ENCODE measurements around the gene CNTN2. TPM values are rescaled to one million over a fixed set of nuclear protein-coding genes. Genes with fewer than 3 reads are reported as not detected.

CNTN2 gene
- polyA plus RNA-seq, 4 donors, result under 0.01 to 1.7 (median 0.35) TPM; not detected in 1

- Histone ChIP-seq H3K4me3 (ENCODE audit: low read depth in 1 of 3, low read length in 3 of 3) (no peak overlapping the region), H3K27ac (ENCODE audit: low read depth in 1 of 3, low read length in 2 of 3) (no peak overlapping the region), H3K9me3 (ENCODE audit: control insufficient read depth in 2 of 2, insufficient read depth in 1 of 2, low read depth in 1 of 2, low read length in 1 of 2) (no peaks in the 10 kb centered on the region), H3K27me3 (ENCODE audit: control insufficient read depth in 3 of 3, insufficient read depth in 3 of 3, low read length in 3 of 3) (no peaks in the 10 kb centered on the region), H3K36me3 (ENCODE audit: control insufficient read depth in 3 of 3, insufficient read depth in 2 of 3, low read depth in 1 of 3, low read length in 3 of 3) (no peaks in the 10 kb centered on the region), H3K4me1 (ENCODE audit: control insufficient read depth in 3 of 3, insufficient read depth in 2 of 3, low read depth in 1 of 3, low read length in 2 of 3) (peaks cover 0 to 6% (median 0%) of the 10 kb centered on the region in 3 donors)
- FAIRE-seq (no peak), DNase-seq (peak; percentile 14 to 29)
- 16 to 47% (median 40%) methylated on average over 10 of the region's 10 CpGs for WGBS, 3 donors
Observed at GRCh38 chr1:205003358-205004131, 39.5 kb upstream of the CNTN2 start.

GRCh38 chr1:205004351-205004750 is 38.7 kb upstream of the CNTN2 start:
- no peaks in the 10 kb centered on the region for H3K9me3 ChIP-seq (ENCODE audit: control insufficient read depth in 2 of 2, insufficient read depth in 1 of 2, low read depth in 1 of 2, low read length in 1 of 2)
- H3K27ac ChIP-seq (ENCODE audit: low read depth in 1 of 3, low read length in 2 of 3), result no peak overlapping the region
- WGBS, 3 donors, result 52 to 75% (median 57%) methylated on average over 3 of the region's 3 CpGs
- H3K4me3 ChIP-seq (ENCODE audit: low read depth in 1 of 3, low read length in 3 of 3), result no peak overlapping the region
- no peaks in the 10 kb centered on the region for H3K36me3 ChIP-seq (ENCODE audit: control insufficient read depth in 3 of 3, insufficient read depth in 2 of 3, low read depth in 1 of 3, low read length in 3 of 3)
- DNase-seq (no peak), FAIRE-seq (no peak)
- H3K4me1 ChIP-seq (ENCODE audit: control insufficient read depth in 3 of 3, insufficient read depth in 2 of 3, low read depth in 1 of 3, low read length in 2 of 3), result peaks cover 0 to 6% (median 0%) of the 10 kb centered on the region in 3 donors
- no peaks in the 10 kb centered on the region for H3K27me3 ChIP-seq (ENCODE audit: control insufficient read depth in 3 of 3, insufficient read depth in 3 of 3, low read length in 3 of 3)

- WGBS, 3 donors, result 80 to 89% (median 82%) methylated on average over 8 of the region's 8 CpGs
- FAIRE-seq (no peak), DNase-seq (no peak)
Observed at GRCh38 chr1:205008896-205009295, 34.1 kb upstream of the CNTN2 start.

GRCh38 chr1:205009670-205010069 is 33.3 kb upstream of the CNTN2 start:
- no peak overlapping the region for H3K27ac ChIP-seq (ENCODE audit: low read depth in 1 of 3, low read length in 2 of 3)
- H3K27me3 ChIP-seq (ENCODE audit: control insufficient read depth in 3 of 3, insufficient read depth in 3 of 3, low read length in 3 of 3), result no peaks in the 10 kb centered on the region
- no peaks in the 10 kb centered on the region for H3K9me3 ChIP-seq (ENCODE audit: control insufficient read depth in 2 of 2, insufficient read depth in 1 of 2, low read depth in 1 of 2, low read length in 1 of 2)
- FAIRE-seq (no peak), DNase-seq (no peak)
- H3K4me1 ChIP-seq (ENCODE audit: control insufficient read depth in 3 of 3, insufficient read depth in 2 of 3, low read depth in 1 of 3, low read length in 2 of 3), result no peaks in the 10 kb centered on the region
- WGBS, 3 donors, result 90 to 95% (median 94%) methylated on average over 12 of the region's 12 CpGs
- no peaks in the 10 kb centered on the region for H3K36me3 ChIP-seq (ENCODE audit: control insufficient read depth in 3 of 3, insufficient read depth in 2 of 3, low read depth in 1 of 3, low read length in 3 of 3)
- no peak overlapping the region for H3K4me3 ChIP-seq (ENCODE audit: low read depth in 1 of 3, low read length in 3 of 3)

More at GRCh38 chr1:205008896-205009295, 34.1 kb upstream of the CNTN2 start:
- H3K27me3 ChIP-seq (ENCODE audit: control insufficient read depth in 3 of 3, insufficient read depth in 3 of 3, low read length in 3 of 3), result no peaks in the 10 kb centered on the region
- peaks cover 0 to under 1% (median 0%) of the 10 kb centered on the region in 3 donors for H3K4me1 ChIP-seq (ENCODE audit: control insufficient read depth in 3 of 3, insufficient read depth in 2 of 3, low read depth in 1 of 3, low read length in 2 of 3)
- H3K4me3 ChIP-seq (ENCODE audit: low read depth in 1 of 3, low read length in 3 of 3), result no peak overlapping the region
- no peak overlapping the region for H3K27ac ChIP-seq (ENCODE audit: low read depth in 1 of 3, low read length in 2 of 3)
- no peaks in the 10 kb centered on the region for H3K9me3 ChIP-seq (ENCODE audit: control insufficient read depth in 2 of 2, insufficient read depth in 1 of 2, low read depth in 1 of 2, low read length in 1 of 2)
- H3K36me3 ChIP-seq (ENCODE audit: control insufficient read depth in 3 of 3, insufficient read depth in 2 of 3, low read depth in 1 of 3, low read length in 3 of 3), result no peaks in the 10 kb centered on the region

- Histone ChIP-seq H3K27ac (ENCODE audit: low read depth in 1 of 3, low read length in 2 of 3) (no peak overlapping the region), H3K9me3 (ENCODE audit: control insufficient read depth in 2 of 2, insufficient read depth in 1 of 2, low read depth in 1 of 2, low read length in 1 of 2) (no peaks in the 10 kb centered on the region), H3K36me3 (ENCODE audit: control insufficient read depth in 3 of 3, insufficient read depth in 2 of 3, low read depth in 1 of 3, low read length in 3 of 3) (no peaks in the 10 kb centered on the region), H3K4me3 (ENCODE audit: low read depth in 1 of 3, low read length in 3 of 3) (no peak overlapping the region), H3K4me1 (ENCODE audit: control insufficient read depth in 3 of 3, insufficient read depth in 2 of 3, low read depth in 1 of 3, low read length in 2 of 3) (no peaks in the 10 kb centered on the region), H3K27me3 (ENCODE audit: control insufficient read depth in 3 of 3, insufficient read depth in 3 of 3, low read length in 3 of 3) (no peaks in the 10 kb centered on the region)
- FAIRE-seq, result no peak
- DNase-seq, result no peak
- 79 to 90% (median 83%) methylated on average over 13 of the region's 13 CpGs for WGBS, 3 donors
Observed at GRCh38 chr1:205012391-205013140, 30.4 kb upstream of the CNTN2 start.

GRCh38 chr1:205013683-205014367 is 29.2 kb upstream of the CNTN2 start:
- DNase-seq, result peak; percentile 4 to 15
- FAIRE-seq, result no peak

GRCh38 chr1:205014783-205015182 is 28.2 kb upstream of the CNTN2 start:
- no peak overlapping the region for H3K4me3 ChIP-seq (ENCODE audit: low read depth in 1 of 3, low read length in 3 of 3)
- no peak for DNase-seq

More at GRCh38 chr1:205013683-205014367, 29.2 kb upstream of the CNTN2 start:
- no peaks in the 10 kb centered on the region for H3K9me3 ChIP-seq (ENCODE audit: control insufficient read depth in 2 of 2, insufficient read depth in 1 of 2, low read depth in 1 of 2, low read length in 1 of 2)
- WGBS, 3 donors, result 20 to 47% (median 26%) methylated on average over 6 of the region's 6 CpGs
- no peaks in the 10 kb centered on the region for H3K4me1 ChIP-seq (ENCODE audit: control insufficient read depth in 3 of 3, insufficient read depth in 2 of 3, low read depth in 1 of 3, low read length in 2 of 3)
- no peak overlapping the region for H3K27ac ChIP-seq (ENCODE audit: low read depth in 1 of 3, low read length in 2 of 3)
- no peaks in the 10 kb centered on the region for H3K27me3 ChIP-seq (ENCODE audit: control insufficient read depth in 3 of 3, insufficient read depth in 3 of 3, low read length in 3 of 3)
- H3K36me3 ChIP-seq (ENCODE audit: control insufficient read depth in 3 of 3, insufficient read depth in 2 of 3, low read depth in 1 of 3, low read length in 3 of 3), result no peaks in the 10 kb centered on the region
- no peak overlapping the region for H3K4me3 ChIP-seq (ENCODE audit: low read depth in 1 of 3, low read length in 3 of 3)

GRCh38 chr1:205015241-205015640 is 27.8 kb upstream of the CNTN2 start:
- Histone ChIP-seq H3K9me3 (ENCODE audit: control insufficient read depth in 2 of 2, insufficient read depth in 1 of 2, low read depth in 1 of 2, low read length in 1 of 2) (no peaks in the 10 kb centered on the region), H3K27me3 (ENCODE audit: control insufficient read depth in 3 of 3, insufficient read depth in 3 of 3, low read length in 3 of 3) (no peaks in the 10 kb centered on the region), H3K4me1 (ENCODE audit: control insufficient read depth in 3 of 3, insufficient read depth in 2 of 3, low read depth in 1 of 3, low read length in 2 of 3) (no peaks in the 10 kb centered on the region), H3K4me3 (ENCODE audit: low read depth in 1 of 3, low read length in 3 of 3) (no peak overlapping the region), H3K36me3 (ENCODE audit: control insufficient read depth in 3 of 3, insufficient read depth in 2 of 3, low read depth in 1 of 3, low read length in 3 of 3) (no peaks in the 10 kb centered on the region), H3K27ac (ENCODE audit: low read depth in 1 of 3, low read length in 2 of 3) (no peak overlapping the region)
- FAIRE-seq, result no peak
- DNase-seq, result no peak
- WGBS, 3 donors, result 71 to 85% (median 83%) methylated on average over 9 of the region's 9 CpGs

More at GRCh38 chr1:205014783-205015182, 28.2 kb upstream of the CNTN2 start:
- no peaks in the 10 kb centered on the region for H3K27me3 ChIP-seq (ENCODE audit: control insufficient read depth in 3 of 3, insufficient read depth in 3 of 3, low read length in 3 of 3)
- no peaks in the 10 kb centered on the region for H3K9me3 ChIP-seq (ENCODE audit: control insufficient read depth in 2 of 2, insufficient read depth in 1 of 2, low read depth in 1 of 2, low read length in 1 of 2)
- WGBS, 3 donors, result 70 to 86% (median 73%) methylated on average over 10 of the region's 10 CpGs
- no peak for FAIRE-seq
- H3K27ac ChIP-seq (ENCODE audit: low read depth in 1 of 3, low read length in 2 of 3), result no peak overlapping the region
- H3K4me1 ChIP-seq (ENCODE audit: control insufficient read depth in 3 of 3, insufficient read depth in 2 of 3, low read depth in 1 of 3, low read length in 2 of 3), result no peaks in the 10 kb centered on the region
- H3K36me3 ChIP-seq (ENCODE audit: control insufficient read depth in 3 of 3, insufficient read depth in 2 of 3, low read depth in 1 of 3, low read length in 3 of 3), result no peaks in the 10 kb centered on the region
